Measurements from ENCODE around the gene VTI1A. TPM values are rescaled to one million over a fixed set of nuclear protein-coding genes. Genes with fewer than 3 reads are reported as not detected.

VTI1A gene
- total RNA-seq, 4 donors from 2014 or later, result 49.3 to 84.5 (median 61.2) TPM

DNA sequence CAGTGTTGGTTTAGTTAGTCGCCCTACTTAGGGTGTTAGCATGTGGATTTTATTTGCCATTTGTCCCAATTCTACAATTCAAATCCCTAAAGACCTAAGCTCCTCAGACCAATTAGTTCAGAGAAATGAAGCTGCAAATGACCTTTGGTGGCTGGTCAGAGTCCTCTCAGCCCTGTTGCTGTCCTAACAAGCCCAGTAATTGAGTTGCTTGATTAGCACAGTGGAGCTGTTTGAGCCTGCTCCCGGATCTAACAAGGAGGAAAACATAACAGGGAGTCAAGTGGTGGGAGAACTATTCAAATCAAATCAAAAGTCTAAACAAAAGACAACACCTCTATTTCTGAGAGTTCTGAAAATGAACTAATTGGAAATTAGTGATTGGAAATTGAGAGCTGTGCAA, 22.4 kb upstream of the VTI1A start:
- peaks cover under 1 to 11% of the 10 kb centered on the region in 2 donors for H3K36me3 ChIP-seq
- 59 to 63% methylated on average over 2 of the region's 2 CpGs for WGBS, 2 donors

DNA sequence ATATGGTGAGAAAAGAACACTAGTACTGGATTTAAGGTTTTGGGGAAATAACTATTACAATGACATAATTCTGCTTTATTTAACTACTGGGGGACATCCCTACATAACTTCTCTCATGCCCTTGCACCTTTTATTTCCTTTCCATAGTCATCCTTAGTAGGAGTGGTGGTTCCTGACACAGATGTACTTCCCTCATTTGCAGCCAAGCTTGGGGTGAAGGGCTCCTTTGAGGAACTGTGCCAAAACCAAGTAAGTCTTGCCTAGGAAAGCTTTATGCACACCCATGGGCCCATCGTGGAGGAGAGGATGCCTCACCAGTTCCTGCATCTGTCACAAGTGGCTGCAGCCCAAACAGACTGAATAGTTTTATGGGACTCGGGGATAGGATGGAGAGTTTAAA, 20.9 kb upstream of the VTI1A start:
- no peak overlapping the region for H3K27ac ChIP-seq
- DNase-seq, result no peak
- no peaks in the 10 kb centered on the region for H3K4me1 ChIP-seq
- H3K36me3 ChIP-seq, result peaks cover 13 to 24% of the 10 kb centered on the region in 2 donors
- no peaks in the 10 kb centered on the region for H3K9me3 ChIP-seq
- no peaks in the 10 kb centered on the region for H3K27me3 ChIP-seq
- 73 to 75% methylated on average over 2 of the region's 2 CpGs for WGBS, 2 donors
- intact Hi-C loops (cut with DNase I), result no loop called here
- TF ChIP-seq, protein P1, sequence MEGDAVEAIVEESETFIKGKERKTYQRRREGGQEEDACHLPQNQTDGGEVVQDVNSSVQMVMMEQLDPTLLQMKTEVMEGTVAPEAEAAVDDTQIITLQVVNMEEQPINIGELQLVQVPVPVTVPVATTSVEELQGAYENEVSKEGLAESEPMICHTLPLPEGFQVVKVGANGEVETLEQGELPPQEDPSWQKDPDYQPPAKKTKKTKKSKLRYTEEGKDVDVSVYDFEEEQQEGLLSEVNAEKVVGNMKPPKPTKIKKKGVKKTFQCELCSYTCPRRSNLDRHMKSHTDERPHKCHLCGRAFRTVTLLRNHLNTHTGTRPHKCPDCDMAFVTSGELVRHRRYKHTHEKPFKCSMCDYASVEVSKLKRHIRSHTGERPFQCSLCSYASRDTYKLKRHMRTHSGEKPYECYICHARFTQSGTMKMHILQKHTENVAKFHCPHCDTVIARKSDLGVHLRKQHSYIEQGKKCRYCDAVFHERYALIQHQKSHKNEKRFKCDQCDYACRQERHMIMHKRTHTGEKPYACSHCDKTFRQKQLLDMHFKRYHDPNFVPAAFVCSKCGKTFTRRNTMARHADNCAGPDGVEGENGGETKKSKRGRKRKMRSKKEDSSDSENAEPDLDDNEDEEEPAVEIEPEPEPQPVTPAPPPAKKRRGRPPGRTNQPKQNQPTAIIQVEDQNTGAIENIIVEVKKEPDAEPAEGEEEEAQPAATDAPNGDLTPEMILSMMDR (IDR thresholded peaks at IDR 0.05), result no peak
- no peak for TF ChIP-seq POLR2A (IDR thresholded peaks at IDR 0.05)
- no peak overlapping the region for H3K4me3 ChIP-seq (replicated peaks in 1 of 3)

More for the DNA sequence above, 22.4 kb upstream of the VTI1A start:
- H3K27me3 ChIP-seq, result no peaks in the 10 kb centered on the region
- TF ChIP-seq, protein P1 (IDR thresholded peaks at IDR 0.05), result no peak
- TF ChIP-seq POLR2A (IDR thresholded peaks at IDR 0.05), result no peak
- no peaks in the 10 kb centered on the region for H3K9me3 ChIP-seq
- no peak for DNase-seq
- no peaks in the 10 kb centered on the region for H3K4me1 ChIP-seq
- intact Hi-C loops (cut with DNase I), result no loop called here
- no peak overlapping the region for H3K27ac ChIP-seq
- no peak overlapping the region for H3K4me3 ChIP-seq (replicated peaks in 1 of 3)

DNA sequence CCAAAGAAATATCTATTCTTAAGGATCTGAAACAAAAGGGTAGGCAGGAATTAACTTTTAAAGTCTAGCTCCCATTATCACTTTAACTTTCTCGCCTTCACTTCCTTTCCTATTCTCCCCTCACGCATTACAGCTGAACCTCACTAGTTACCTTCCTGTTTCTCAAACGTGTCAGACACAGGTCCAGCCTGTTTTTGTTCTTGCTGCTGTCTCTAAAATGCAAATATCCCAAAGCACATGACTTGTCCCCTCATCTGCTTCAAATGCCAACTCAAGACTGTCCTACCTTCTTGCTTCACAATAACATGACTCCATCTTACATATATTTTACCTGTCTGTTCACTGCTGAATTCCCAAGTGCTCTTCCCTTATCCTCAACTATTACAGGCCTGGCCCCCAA, 17.9 kb upstream of the VTI1A start:
- WGBS, 2 donors, result 72 to 83% methylated on average over 3 of the region's 3 CpGs
- Histone ChIP-seq H3K4me3 (replicated peaks in 1 of 3) (no peak overlapping the region), H3K27me3 (no peaks in the 10 kb centered on the region), H3K9me3 (no peaks in the 10 kb centered on the region), H3K4me1 (no peaks in the 10 kb centered on the region), H3K27ac (no peak overlapping the region), H3K36me3 (peaks cover 13 to 48% of the 10 kb centered on the region in 2 donors)
- TF ChIP-seq POLR2A (IDR thresholded peaks at IDR 0.05), result no peak
- TF ChIP-seq, protein P1 (IDR thresholded peaks at IDR 0.05), result no peak
- intact Hi-C loops (cut with DNase I), result no loop called here
- no peak for DNase-seq

DNA sequence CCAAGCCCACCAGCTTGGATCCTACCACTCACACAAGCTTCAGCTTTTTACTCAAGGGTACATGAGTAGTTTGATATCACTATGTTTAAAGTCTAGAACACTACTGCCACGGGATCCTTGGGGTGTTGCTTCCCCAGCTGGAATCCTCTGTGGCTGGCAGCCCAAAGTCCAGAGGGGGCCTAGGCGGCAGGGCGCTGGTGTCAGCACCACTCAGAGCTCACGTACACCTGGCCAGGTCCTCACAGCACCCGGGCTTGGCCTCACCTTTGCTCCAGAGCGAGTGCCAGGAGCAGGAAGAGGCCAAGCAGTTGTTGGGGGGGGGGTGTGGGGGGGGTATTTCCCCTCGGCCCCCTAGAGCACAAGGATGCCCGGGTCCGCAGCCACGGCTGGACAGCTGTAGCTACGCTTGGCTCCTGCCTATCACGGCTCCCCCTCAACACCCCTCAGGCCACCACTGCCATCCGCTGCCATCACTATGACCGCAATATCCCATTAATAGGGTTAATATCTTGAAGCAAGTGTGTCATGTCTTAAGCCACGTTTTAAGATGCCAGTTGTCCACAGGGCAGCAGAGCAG, 17.3 kb upstream of the VTI1A start:
- Histone ChIP-seq H3K27me3 (no peaks in the 10 kb centered on the region), H3K9me3 (no peaks in the 10 kb centered on the region), H3K4me3 (replicated peaks in 1 of 3) (no peak overlapping the region), H3K36me3 (peaks cover 13 to 53% of the 10 kb centered on the region in 2 donors), H3K27ac (no peak overlapping the region), H3K4me1 (no peaks in the 10 kb centered on the region)
- no peak for DNase-seq
- 90 to 91% methylated on average over 12 to 14 of the region's 15 CpGs for WGBS, 2 donors
- intact Hi-C loops (cut with DNase I), result no loop called here
- no peak for TF ChIP-seq POLR2A (IDR thresholded peaks at IDR 0.05)
- TF ChIP-seq, protein P1 (IDR thresholded peaks at IDR 0.05), result no peak

DNA sequence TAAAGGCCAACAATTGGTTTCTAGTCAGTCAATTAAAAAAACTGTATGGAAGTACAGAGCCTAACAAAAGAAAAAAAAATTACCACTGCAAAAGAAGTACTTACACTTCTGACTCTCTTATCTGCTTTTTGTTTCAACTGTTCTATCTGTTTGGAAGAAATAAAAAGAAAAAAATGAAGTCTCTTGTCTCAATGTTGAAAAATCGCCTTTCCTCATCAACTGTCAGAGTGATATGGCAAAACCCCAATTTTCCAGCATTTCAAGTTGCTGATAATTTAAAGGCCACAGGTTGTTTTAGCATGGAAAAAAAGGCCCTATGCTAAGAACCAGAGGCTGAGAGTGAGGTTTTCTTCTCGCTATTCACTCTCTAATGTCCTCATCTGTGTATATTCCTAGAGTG, 13.9 kb upstream of the VTI1A start:
- intact Hi-C loops (cut with DNase I), result no loop called here
- DNase-seq, result no peak
- H3K27me3 ChIP-seq, result no peaks in the 10 kb centered on the region

More for the DNA sequence above, 13.9 kb upstream of the VTI1A start:
- WGBS, 2 donors, result 93 to 94% methylated on average over 2 of the region's 2 CpGs
- Histone ChIP-seq H3K36me3 (peaks cover 20 to 62% of the 10 kb centered on the region in 2 donors), H3K4me1 (no peaks in the 10 kb centered on the region), H3K27ac (no peak overlapping the region), H3K4me3 (replicated peaks in 1 of 3) (no peak overlapping the region), H3K9me3 (no peaks in the 10 kb centered on the region)
- no peak for TF ChIP-seq POLR2A (IDR thresholded peaks at IDR 0.05)
- TF ChIP-seq, protein P1 (IDR thresholded peaks at IDR 0.05), result no peak

All from thyroid gland (tissue), 4 donors.